HUES6 (cell line): ENCODE data around the gene PIKFYVE.

ENCODE experiments used
- H3K27ac ChIP-seq: 2 replicates; pipeline ENCODE4 v1.7.0; 2013; ENCODE audit warnings: low read depth, mild to moderate bottlenecking, low read length, inconsistent platforms
- H3K27me3 ChIP-seq: 2 replicates; pipeline ENCODE4 v1.6.1; 2013; ENCODE audit warnings: low read length; ENCODE audit not compliant: control insufficient read depth, insufficient read depth
- H3K36me3 ChIP-seq: 2 replicates; pipeline ENCODE4 v1.6.1; 2013; ENCODE audit warnings: low read length; ENCODE audit not compliant: control insufficient read depth, insufficient read depth
- H3K4me1 ChIP-seq: 2 replicates; pipeline ENCODE4 v1.6.1; 2013; ENCODE audit warnings: low read length; ENCODE audit not compliant: control insufficient read depth, insufficient read depth
- H3K4me3 ChIP-seq: 2 replicates; pipeline ENCODE4 v1.5.1; 2013; ENCODE audit warnings: low read depth, low read length
- H3K9ac ChIP-seq: one replicate; pipeline ENCODE4 v1.6.1; 2013; ENCODE audit warnings: mild to moderate bottlenecking, low read length
- H3K9me3 ChIP-seq: 2 replicates; pipeline ENCODE4 v1.6.1; 2013; ENCODE audit warnings: low read depth, low read length; ENCODE audit not compliant: control insufficient read depth, insufficient read depth

PIKFYVE gene

DNA sequence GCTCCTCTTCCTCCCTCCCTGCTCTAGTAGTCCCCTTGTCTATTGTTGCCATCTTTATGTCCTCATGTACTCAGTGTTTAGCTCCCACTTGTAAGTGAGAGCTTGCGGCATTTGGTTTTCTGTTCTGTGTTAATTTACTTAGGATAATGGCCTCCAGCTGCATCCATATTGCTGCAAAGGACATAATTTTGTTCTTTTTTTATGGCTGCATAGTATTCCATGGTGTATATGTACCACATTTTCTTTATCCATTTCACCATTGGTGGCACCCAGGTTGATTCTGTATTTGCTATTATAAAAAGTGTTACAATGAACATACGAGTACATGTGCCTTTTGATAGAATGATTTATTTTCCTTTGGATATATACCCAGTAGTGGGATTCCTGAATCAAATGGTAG, 12.5 kb downstream of the PIKFYVE start:
- Histone ChIP-seq H3K9me3 (no peaks in the 10 kb centered on the region), H3K27ac (no peak overlapping the region), H3K9ac (no peak overlapping the region), H3K27me3 (no peaks in the 10 kb centered on the region), H3K4me3 (no peak overlapping the region), H3K4me1 (no peaks in the 10 kb centered on the region), H3K36me3 (peaks cover 98% of the 10 kb centered on the region)

GRCh38 chr2:208279236-208279635, 13.2 kb downstream of the PIKFYVE start:
- H3K27me3 ChIP-seq: no peaks in the 10 kb centered on the region
- H3K4me3 ChIP-seq: no peak overlapping the region
- no peak overlapping the region for H3K9ac ChIP-seq
- H3K27ac ChIP-seq: no peak overlapping the region
- H3K36me3 ChIP-seq: peaks cover 93% of the 10 kb centered on the region
- H3K9me3 ChIP-seq: no peaks in the 10 kb centered on the region
- no peaks in the 10 kb centered on the region for H3K4me1 ChIP-seq

DNA sequence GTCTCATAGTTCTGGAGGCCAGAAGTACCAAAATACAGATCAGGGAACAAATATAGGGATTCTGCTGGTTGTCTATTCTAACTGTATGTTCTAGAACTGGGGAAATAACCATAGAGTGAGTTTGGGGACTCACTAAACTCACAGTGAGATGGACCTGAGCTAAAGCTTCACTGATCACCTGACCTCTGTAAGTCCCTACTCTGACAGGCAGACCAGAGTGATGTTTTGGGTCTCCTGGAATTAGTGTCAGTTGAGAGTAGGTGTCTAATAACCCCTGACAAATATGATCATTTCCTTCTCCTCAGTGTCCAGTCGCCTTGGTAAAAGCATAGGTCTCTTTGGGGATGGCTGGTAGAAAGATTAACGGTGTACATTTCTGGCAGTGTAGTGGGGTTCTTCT, 14.2 kb downstream of the PIKFYVE start:
- H3K27me3 ChIP-seq: no peaks in the 10 kb centered on the region
- H3K4me1 ChIP-seq: no peaks in the 10 kb centered on the region
- no peak overlapping the region for H3K27ac ChIP-seq
- H3K4me3 ChIP-seq: no peak overlapping the region
- no peaks in the 10 kb centered on the region for H3K9me3 ChIP-seq
- H3K36me3 ChIP-seq: peaks cover 90% of the 10 kb centered on the region
- H3K9ac ChIP-seq: no peak overlapping the region

DNA sequence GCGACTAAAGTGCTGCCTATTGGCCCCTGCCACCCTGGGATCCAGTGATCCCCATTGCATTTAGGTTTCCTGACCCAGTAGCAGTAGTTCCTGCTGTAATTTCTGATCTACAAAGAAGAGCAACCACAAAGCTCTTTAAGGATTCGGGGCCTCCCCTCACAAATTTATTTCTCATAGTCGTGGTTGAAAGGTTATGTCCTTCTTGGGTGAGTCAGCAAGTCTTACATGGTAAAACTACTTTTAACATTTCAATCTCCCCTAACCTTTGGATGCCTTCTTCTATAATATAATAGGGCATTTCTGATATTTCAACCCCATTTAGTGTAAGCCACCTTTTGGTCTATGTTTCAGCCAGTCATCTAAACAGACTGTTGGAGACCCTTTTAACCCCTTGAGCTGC, 14.9 kb downstream of the PIKFYVE start:
- no peak overlapping the region for H3K9ac ChIP-seq
- H3K9me3 ChIP-seq: no peaks in the 10 kb centered on the region
- H3K27me3 ChIP-seq: no peaks in the 10 kb centered on the region
- no peaks in the 10 kb centered on the region for H3K4me1 ChIP-seq
- H3K27ac ChIP-seq: no peak overlapping the region
- no peak overlapping the region for H3K4me3 ChIP-seq
- peaks cover 90% of the 10 kb centered on the region for H3K36me3 ChIP-seq

- peaks cover 9% of the 10 kb centered on the region; the same call in 1 of the 2 replicates for H3K9me3 ChIP-seq
- H3K27ac ChIP-seq: no peak overlapping the region
- no peaks in the 10 kb centered on the region for H3K4me1 ChIP-seq
- no peaks in the 10 kb centered on the region for H3K27me3 ChIP-seq
- peaks cover 86% of the 10 kb centered on the region for H3K36me3 ChIP-seq
- no peak overlapping the region for H3K9ac ChIP-seq
- no peak overlapping the region for H3K4me3 ChIP-seq
Observed at GRCh38 chr2:208285853-208286252, 19.8 kb downstream of the PIKFYVE start.

- no peak overlapping the region for H3K4me3 ChIP-seq
- peak overlapping the region; percentile 18; the same call in 1 of the 2 replicates for H3K27ac ChIP-seq
- H3K27me3 ChIP-seq: no peaks in the 10 kb centered on the region
- no peak overlapping the region for H3K9ac ChIP-seq
- peaks cover 9% of the 10 kb centered on the region; the same call in 1 of the 2 replicates for H3K9me3 ChIP-seq
- H3K36me3 ChIP-seq: peaks cover 72% of the 10 kb centered on the region
- no peaks in the 10 kb centered on the region for H3K4me1 ChIP-seq
Observed at GRCh38 chr2:208294482-208295024, 28.5 kb downstream of the PIKFYVE start.

GRCh38 chr2:208295834-208296233, 29.8 kb downstream of the PIKFYVE start:
- Histone ChIP-seq H3K36me3 (peaks cover 72% of the 10 kb centered on the region), H3K4me1 (no peaks in the 10 kb centered on the region), H3K9me3 (no peaks in the 10 kb centered on the region), H3K9ac (no peak overlapping the region), H3K27ac (no peak overlapping the region), H3K27me3 (no peaks in the 10 kb centered on the region), H3K4me3 (no peak overlapping the region)

- Histone ChIP-seq H3K4me1 (no peaks in the 10 kb centered on the region), H3K27me3 (no peaks in the 10 kb centered on the region), H3K9ac (no peak overlapping the region), H3K4me3 (no peak overlapping the region), H3K27ac (no peak overlapping the region), H3K9me3 (no peaks in the 10 kb centered on the region), H3K36me3 (peaks cover 75% of the 10 kb centered on the region)
Observed at GRCh38 chr2:208296610-208297009, 30.6 kb downstream of the PIKFYVE start.

GRCh38 chr2:208297961-208298360, 31.9 kb downstream of the PIKFYVE start:
- Histone ChIP-seq H3K36me3 (peaks cover 77% of the 10 kb centered on the region), H3K9me3 (no peaks in the 10 kb centered on the region), H3K4me3 (no peak overlapping the region), H3K9ac (no peak overlapping the region), H3K27ac (no peak overlapping the region), H3K27me3 (no peaks in the 10 kb centered on the region), H3K4me1 (no peaks in the 10 kb centered on the region)

DNA sequence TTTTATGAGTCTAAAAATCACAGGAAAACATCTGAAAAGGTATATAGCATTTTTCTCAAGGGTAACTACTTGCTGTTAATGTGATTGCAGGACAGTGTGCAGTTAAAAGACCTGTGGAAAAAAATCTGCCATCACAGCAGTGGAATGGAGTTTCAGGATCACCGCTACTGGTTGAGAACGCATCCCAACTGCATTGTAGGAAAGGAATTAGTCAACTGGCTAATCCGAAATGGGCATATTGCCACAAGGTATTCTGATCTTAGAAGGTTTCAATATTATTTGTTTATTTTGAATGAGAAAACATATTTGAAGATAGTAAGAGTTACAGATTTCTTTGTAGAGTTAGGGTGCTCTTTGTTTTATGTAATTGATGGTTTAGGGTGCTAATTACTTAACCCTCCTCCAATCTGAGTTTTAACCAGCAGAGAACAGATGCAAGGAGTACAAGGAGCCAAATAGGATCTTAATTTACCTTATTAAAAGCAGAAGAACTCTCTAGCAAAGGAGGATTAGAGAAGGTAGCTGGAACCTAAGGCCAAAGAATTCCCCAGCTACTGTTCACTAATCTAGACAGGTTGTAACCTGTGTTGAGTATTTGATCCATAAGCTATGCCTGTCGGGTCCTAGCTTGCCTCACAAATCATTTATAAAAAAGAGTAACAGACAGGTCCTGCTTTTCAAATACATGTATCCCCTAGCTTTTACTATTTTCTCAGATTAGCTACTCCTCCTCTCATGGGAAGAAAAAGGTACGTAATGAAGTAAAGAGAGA, 35.0 kb downstream of the PIKFYVE start:
- H3K9ac ChIP-seq: no peak overlapping the region
- no peaks in the 10 kb centered on the region for H3K9me3 ChIP-seq
- H3K27ac ChIP-seq: no peak overlapping the region
- H3K4me3 ChIP-seq: no peak overlapping the region
- H3K27me3 ChIP-seq: no peaks in the 10 kb centered on the region
- peaks cover 80% of the 10 kb centered on the region for H3K36me3 ChIP-seq
- H3K4me1 ChIP-seq: no peaks in the 10 kb centered on the region

DNA sequence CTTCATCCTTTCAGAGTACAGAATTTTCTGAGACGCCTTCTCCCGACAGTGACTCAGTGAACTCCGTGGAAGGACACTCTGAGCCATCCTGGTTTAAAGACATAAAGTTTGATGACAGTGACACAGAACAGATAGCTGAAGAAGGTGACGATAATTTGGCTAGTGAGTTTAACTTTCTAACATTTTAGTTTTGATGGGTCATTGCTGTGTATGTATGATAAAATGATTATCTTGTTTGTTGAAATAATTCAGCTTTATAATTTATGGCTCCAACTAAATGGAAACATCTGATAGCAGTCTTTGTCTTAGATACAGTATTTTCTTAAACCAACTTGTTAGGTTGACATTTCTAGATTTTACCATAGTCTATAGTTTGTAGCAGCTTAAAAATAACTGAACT, 38.1 kb downstream of the PIKFYVE start:
- H3K27me3 ChIP-seq: no peaks in the 10 kb centered on the region
- H3K36me3 ChIP-seq: peaks cover 84% of the 10 kb centered on the region
- no peaks in the 10 kb centered on the region for H3K4me1 ChIP-seq
- no peak overlapping the region for H3K9ac ChIP-seq
- H3K9me3 ChIP-seq: no peaks in the 10 kb centered on the region
- no peak overlapping the region for H3K4me3 ChIP-seq
- no peak overlapping the region for H3K27ac ChIP-seq
